Neuron (in vitro differentiated cells): ENCODE results near the gene PHKB.
"Not testable (repeated sequence)": the region's sequence is repeated elsewhere in the genome, so short reads cannot be mapped to it uniquely, and the experiment has no call there.

Experiments
- H2AFZ ChIP-seq: one replicate; pipeline ENCODE4 v1.6.1; 2013; ENCODE audit warnings: low read depth, mild to moderate bottlenecking, inconsistent platforms, low read length, moderate library complexity
- H3K27me3 ChIP-seq: one replicate; pipeline ENCODE4 v1.6.1; 2013; ENCODE audit warnings: low read length; ENCODE audit not compliant: insufficient read depth
- H3K36me3 ChIP-seq: one replicate; pipeline ENCODE4 v1.6.1; 2013; ENCODE audit warnings: low read length; ENCODE audit not compliant: insufficient read depth
- H3K4me1 ChIP-seq: one replicate; pipeline ENCODE4 v1.6.1; 2013; ENCODE audit warnings: low read length; ENCODE audit not compliant: insufficient read depth
- H3K4me3 ChIP-seq: 2 replicates; pipeline ENCODE4 v1.5.1; 2013; ENCODE audit warnings: mild to moderate bottlenecking, low read length, moderate library complexity
- H3K9me3 ChIP-seq: one replicate; pipeline ENCODE4 v1.6.1; 2013; ENCODE audit warnings: low read length

PHKB gene

DNA sequence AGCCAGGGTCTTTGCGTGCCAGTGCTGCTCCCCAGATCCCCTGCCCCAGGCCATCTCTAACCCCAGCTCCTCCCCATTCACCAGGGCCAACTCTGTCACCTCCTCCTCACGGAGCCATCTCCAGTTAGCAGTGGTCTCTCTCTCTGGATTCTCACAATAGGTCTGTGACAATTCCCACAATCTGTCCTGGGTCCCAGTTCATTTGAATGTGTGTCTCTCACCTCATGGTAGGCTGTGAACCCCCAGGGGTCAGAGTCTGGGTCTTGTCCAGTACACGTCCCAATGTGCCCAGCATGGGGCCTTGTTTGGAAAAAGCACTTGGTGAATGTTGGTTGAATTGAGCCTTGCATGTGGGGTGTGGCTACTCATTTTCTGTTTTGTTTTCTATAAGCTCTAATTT lies 205.3 kb downstream of the PHKB start:
- no peak overlapping the region for H3K4me3 ChIP-seq

GRCh38 chr16:47667956-47668355 lies 206.8 kb downstream of the PHKB start:
- no peak overlapping the region for H3K4me3 ChIP-seq
- H3K27me3 ChIP-seq, result no peaks in the 10 kb centered on the region
- no peaks in the 10 kb centered on the region for H3K9me3 ChIP-seq
- H2AFZ ChIP-seq, result no peak overlapping the region
- peaks cover 2% of the 10 kb centered on the region for H3K36me3 ChIP-seq
- no peaks in the 10 kb centered on the region for H3K4me1 ChIP-seq

More for the DNA sequence above, 205.3 kb downstream of the PHKB start:
- Histone ChIP-seq H3K4me1 (no peaks in the 10 kb centered on the region), H2AFZ (no peak overlapping the region), H3K36me3 (peaks cover 8% of the 10 kb centered on the region), H3K9me3 (no peaks in the 10 kb centered on the region), H3K27me3 (no peaks in the 10 kb centered on the region)

DNA sequence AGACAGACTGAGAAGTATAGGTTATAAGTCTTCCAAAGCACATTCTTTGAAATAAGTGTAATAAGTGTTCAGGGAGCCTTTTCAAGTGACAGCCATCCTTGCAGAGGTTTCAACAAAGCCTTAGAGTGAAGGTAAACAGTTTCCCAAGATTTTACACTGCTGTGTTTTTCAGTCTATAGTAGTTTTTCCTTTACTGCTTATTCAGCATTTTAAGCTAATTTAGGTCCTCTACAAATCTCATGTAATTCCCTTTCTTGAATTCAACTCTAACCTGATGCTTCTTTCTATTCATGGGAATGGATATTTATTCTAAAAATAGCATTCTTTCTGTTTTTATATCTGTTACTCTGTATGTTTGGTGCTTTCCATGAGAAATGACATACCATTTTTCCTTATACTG lies 211.3 kb downstream of the PHKB start:
- peaks cover 4% of the 10 kb centered on the region for H3K9me3 ChIP-seq
- no peaks in the 10 kb centered on the region for H3K4me1 ChIP-seq
- peaks cover 6% of the 10 kb centered on the region for H3K36me3 ChIP-seq
- no peaks in the 10 kb centered on the region for H3K27me3 ChIP-seq
- no peak overlapping the region for H3K4me3 ChIP-seq
- H2AFZ ChIP-seq, result no peak overlapping the region

GRCh38 chr16:47676635-47677177 lies 215.6 kb downstream of the PHKB start:
- H3K4me3 ChIP-seq, result no peak overlapping the region
- no peaks in the 10 kb centered on the region for H3K4me1 ChIP-seq
- no peaks in the 10 kb centered on the region for H3K27me3 ChIP-seq
- no peak overlapping the region for H2AFZ ChIP-seq
- peaks cover 5% of the 10 kb centered on the region for H3K9me3 ChIP-seq
- peaks cover 6% of the 10 kb centered on the region for H3K36me3 ChIP-seq

DNA sequence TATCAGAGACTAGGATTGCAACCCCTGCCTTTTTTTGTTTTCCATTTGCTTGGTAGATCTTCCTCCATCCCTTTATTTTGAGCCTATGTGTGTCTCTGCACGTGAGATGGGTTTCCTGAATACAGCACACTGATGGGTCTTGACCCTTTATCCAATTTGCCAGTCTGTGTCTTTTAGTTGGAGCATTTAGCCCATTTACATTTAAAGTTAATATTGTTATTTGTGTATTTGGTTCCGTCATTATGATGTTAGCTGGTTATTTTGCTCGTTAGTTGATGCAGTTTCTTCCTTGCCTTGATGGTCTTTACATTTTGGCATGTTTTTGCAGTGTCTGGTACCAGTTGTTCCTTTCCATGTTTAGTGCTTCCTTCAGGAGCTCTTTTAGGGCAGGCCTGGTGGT lies 220.4 kb downstream of the PHKB start:
- H3K27me3 ChIP-seq, H3K4me1 ChIP-seq, H3K36me3 ChIP-seq, H3K9me3 ChIP-seq, H3K4me3 ChIP-seq, H2AFZ ChIP-seq: not testable (repeated sequence)

- Histone ChIP-seq H2AFZ (no peak overlapping the region), H3K36me3 (peaks cover 18% of the 10 kb centered on the region), H3K4me3 (no peak overlapping the region), H3K27me3 (no peaks in the 10 kb centered on the region), H3K4me1 (no peaks in the 10 kb centered on the region), H3K9me3 (peaks cover 2% of the 10 kb centered on the region)
Measured at GRCh38 chr16:47687694-47688093, 226.6 kb downstream of the PHKB start.

DNA sequence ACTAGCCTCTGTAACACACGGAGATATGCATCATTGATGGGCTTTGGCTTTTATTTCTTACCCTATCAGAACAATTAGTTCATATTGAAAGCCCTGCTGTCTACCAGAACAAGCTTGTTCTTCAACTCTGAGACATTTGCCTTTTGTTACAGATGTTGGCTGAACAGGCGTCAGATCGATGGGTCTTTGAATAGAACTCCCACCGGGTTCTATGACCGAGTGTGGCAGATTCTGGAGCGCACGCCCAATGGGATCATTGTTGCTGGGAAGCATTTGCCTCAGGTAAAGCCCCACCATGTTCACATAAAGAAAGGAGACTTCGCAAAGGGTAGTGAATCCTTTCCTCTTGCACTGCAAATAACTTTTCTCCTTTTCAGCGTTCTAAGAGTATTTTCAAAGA lies 232.1 kb downstream of the PHKB start:
- Histone ChIP-seq H3K4me1 (no peaks in the 10 kb centered on the region), H2AFZ (no peak overlapping the region), H3K27me3 (no peaks in the 10 kb centered on the region), H3K9me3 (no peaks in the 10 kb centered on the region), H3K36me3 (peaks cover 48% of the 10 kb centered on the region), H3K4me3 (no peak overlapping the region)

GRCh38 chr16:47694543-47694942 lies 233.4 kb downstream of the PHKB start:
- peaks cover 55% of the 10 kb centered on the region for H3K36me3 ChIP-seq
- H3K27me3 ChIP-seq, result no peaks in the 10 kb centered on the region
- H2AFZ ChIP-seq, result no peak overlapping the region
- H3K4me3 ChIP-seq, result no peak overlapping the region
- H3K4me1 ChIP-seq, result no peaks in the 10 kb centered on the region
- H3K9me3 ChIP-seq, result no peaks in the 10 kb centered on the region

GRCh38 chr16:47695756-47696155 lies 234.6 kb downstream of the PHKB start:
- no peak overlapping the region for H3K4me3 ChIP-seq

DNA sequence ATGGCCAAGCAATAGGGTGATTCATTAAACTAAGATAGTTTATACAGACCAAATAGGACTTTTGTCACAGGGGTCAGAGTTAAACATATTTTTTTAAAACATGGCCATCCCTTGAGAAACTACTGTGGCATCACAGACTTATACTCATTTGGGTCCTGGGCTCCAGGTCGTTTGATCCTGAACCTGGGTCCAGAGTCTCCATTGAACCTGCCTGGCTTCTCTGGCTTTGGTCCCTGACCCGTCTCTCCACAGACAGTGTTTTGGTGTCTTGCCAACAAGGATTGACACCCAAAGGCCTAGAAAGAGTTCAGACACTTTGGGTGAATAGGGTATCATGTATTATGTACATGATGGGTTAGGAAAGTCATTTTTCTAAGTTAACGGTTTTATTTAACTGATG lies 236.7 kb downstream of the PHKB start:
- H2AFZ ChIP-seq, result no peak overlapping the region
- no peaks in the 10 kb centered on the region for H3K27me3 ChIP-seq
- H3K36me3 ChIP-seq, result peaks cover 37% of the 10 kb centered on the region
- H3K4me3 ChIP-seq, result no peak overlapping the region
- H3K4me1 ChIP-seq, result no peaks in the 10 kb centered on the region
- H3K9me3 ChIP-seq, result no peaks in the 10 kb centered on the region

More at GRCh38 chr16:47695756-47696155, 234.6 kb downstream of the PHKB start:
- H3K27me3 ChIP-seq, result no peaks in the 10 kb centered on the region
- H2AFZ ChIP-seq, result no peak overlapping the region
- no peaks in the 10 kb centered on the region for H3K9me3 ChIP-seq
- peaks cover 43% of the 10 kb centered on the region for H3K36me3 ChIP-seq
- H3K4me1 ChIP-seq, result no peaks in the 10 kb centered on the region

- Histone ChIP-seq H3K27me3 (no peaks in the 10 kb centered on the region), H3K4me1 (no peaks in the 10 kb centered on the region), H3K36me3 (peaks cover 32% of the 10 kb centered on the region), H3K4me3 (no peak overlapping the region), H3K9me3 (no peaks in the 10 kb centered on the region), H2AFZ (no peak overlapping the region)
Measured at GRCh38 chr16:47699106-47699505, 238.0 kb downstream of the PHKB start.

- Histone ChIP-seq H2AFZ (no peak overlapping the region), H3K4me3 (no peak overlapping the region), H3K4me1 (no peaks in the 10 kb centered on the region), H3K9me3 (no peaks in the 10 kb centered on the region), H3K27me3 (no peaks in the 10 kb centered on the region), H3K36me3 (peaks cover 20% of the 10 kb centered on the region)
Measured at GRCh38 chr16:47700857-47701587, 239.9 kb downstream of the PHKB start.

DNA sequence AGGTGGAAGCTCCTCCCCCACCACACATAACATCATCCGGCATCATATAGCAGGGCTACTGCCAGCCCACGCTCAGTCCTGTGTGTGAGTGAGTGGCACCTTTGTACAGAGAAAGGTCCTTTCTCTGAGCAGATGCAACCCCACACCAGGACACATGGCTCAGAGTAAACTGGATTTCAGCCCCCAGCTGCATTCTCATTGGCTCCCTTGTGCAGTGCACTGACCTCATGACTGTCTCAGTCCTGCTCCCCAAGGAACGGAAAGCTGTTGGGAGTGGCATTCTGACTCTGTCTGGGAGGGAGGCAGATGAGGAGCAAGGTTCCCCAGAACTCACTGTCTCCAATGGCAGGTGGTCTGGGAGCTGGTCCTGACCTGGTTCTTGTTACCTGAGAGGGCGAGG lies 244.1 kb downstream of the PHKB start:
- no peaks in the 10 kb centered on the region for H3K36me3 ChIP-seq
- no peak overlapping the region for H3K4me3 ChIP-seq
- no peak overlapping the region for H2AFZ ChIP-seq
- no peaks in the 10 kb centered on the region for H3K9me3 ChIP-seq
- H3K4me1 ChIP-seq, result no peaks in the 10 kb centered on the region
- no peaks in the 10 kb centered on the region for H3K27me3 ChIP-seq

- Histone ChIP-seq H3K4me1 (no peaks in the 10 kb centered on the region), H3K36me3 (no peaks in the 10 kb centered on the region), H3K4me3 (no peak overlapping the region), H3K9me3 (no peaks in the 10 kb centered on the region), H3K27me3 (no peaks in the 10 kb centered on the region), H2AFZ (no peak overlapping the region)
Measured at GRCh38 chr16:47711809-47712208, 250.7 kb downstream of the PHKB start.
